Stimulated activated CD8-positive, alpha-beta memory T cell treated with anti-CD3 and anti-CD28 coated beads, Interleukin-15, amount 100 ng/mL, for 4 hours (primary cell): ENCODE results near the gene SCAF11.

ENCODE experiments used
- DNase-seq, 2 donors: peaks; one replicate each; pipeline ENCODE4 v3.0.0-alpha.2; 2020; ENCODE audit warnings: low read depth in 2 of 2

The SCAF11 gene

DNA sequence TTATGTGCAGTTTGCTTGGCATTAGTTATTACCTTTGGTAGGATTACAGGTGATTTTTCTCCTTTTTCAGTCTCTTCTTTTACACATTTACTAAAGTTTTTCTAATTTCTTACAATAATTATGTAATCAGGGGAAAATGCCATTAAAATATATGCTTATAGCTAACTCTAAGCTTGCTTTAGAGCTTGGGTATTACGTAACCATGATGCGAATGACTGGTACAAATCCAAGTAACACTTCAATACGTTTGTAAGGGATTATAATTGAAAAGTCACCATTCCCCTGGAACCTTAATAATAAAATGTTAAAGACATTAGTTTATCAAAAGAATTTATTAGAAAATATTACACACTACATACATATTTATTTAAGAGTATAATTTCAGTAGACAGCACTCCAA lies 71.6 kb downstream of the SCAF11 start:
- no peak for DNase-seq

DNA sequence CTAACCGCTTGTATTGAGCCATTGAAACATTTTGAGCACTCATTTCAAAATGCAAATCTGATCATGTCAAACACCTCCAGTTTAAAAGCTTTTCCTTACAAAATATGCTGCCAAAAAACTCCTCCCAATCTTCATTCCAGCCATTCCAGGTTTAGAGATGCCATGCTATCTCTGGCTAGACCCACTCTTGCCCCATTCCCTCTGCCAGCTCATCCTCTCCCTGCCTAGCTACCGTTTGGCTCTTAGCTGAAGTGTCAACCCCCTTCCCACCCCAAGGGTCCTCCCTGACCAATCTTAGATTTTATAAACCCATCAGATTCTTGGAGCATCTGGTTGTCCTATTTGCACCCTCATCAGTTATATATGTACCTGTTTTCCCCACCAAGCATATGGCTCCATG lies 75.0 kb downstream of the SCAF11 start:
- DNase-seq = no peak

DNA sequence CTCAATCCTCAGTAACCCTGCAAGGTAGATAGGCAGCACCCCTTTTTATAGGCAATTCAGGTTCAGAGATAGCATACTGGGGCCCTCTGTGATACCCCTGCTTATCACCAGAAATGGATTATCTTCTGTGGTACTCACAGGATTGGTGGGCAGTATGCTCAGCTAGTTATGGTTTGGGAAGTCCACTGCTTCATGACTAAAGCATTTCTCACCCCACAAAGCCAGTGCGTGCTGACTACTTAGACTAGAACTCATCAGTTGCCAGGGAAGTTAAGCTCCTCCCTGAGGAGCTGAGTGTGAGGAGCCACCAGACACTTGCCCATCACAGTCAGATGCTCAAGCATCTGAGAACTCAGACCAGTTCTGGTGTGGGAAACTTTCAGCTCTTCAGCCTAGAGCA lies 76.3 kb downstream of the SCAF11 start:
- DNase-seq = no peak

DNA sequence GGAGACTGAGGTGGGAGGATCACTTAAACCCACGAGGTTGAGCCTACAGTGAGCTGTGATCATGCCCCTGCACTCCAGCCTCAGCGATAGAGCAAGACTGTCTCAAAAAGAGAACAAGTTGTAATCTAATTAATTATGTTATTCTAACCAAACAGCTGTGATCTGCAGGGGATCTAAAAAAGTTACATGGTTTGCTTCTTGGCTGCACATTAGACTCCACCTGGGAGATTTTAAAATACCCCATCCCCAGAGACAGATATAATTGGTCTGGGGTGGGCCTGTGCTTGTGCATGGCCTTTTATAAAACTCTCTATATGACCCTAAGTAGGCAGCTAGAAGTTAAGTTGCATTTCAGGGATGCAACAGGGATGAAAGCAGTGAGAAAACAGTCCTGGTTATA lies 76.7 kb downstream of the SCAF11 start:
- DNase-seq = no peak

DNA sequence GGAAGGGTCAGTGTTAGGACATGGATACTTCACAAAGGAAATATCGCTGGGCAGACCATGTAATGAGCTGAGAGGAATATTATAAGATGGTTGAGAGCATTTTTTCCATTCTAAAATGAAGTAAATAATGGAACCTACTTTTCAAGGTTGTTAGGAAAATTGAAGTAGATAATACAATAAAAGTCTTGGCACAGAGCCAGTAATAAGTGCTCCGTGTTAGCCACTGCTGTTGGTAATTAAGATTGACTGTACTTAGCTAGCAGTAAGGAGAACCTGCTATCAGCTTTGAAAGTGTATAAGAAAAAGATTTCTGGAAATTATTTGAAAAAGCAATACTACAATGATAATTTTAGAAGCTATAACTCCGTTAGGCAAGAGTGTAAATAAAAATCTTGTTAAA lies 77.6 kb downstream of the SCAF11 start:
- DNase-seq = no peak

DNA sequence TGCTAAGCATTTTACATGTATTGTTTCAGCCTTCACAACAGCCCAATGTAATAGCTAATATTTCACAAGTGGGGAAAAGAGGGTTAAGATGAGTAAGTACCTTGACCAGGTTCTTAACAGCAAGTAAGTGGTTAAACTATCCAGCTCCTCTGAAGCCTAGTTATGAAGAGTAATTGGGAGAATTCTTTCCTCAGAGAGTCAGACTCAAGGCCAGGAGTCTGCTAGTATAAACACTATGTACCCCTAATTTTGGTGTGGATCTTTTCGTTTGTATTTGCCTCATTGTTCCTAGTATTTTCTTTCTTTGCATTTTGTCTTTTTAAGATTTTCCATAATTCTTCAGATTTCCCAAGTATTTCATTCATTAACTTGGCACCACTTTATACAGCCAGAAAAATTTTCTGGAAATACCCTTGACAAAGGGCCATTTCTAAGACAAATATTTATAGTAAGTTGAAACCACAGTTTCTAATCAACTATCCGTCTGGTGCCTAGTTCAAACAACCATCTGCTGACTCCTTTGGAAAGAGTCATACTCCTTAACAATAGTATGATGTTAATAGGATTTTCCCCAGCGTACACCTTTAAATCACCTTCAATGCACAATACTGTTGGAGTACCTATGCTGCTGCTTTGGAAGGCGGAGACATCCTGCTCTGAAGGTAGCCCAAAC lies 81.2 kb downstream of the SCAF11 start:
- no peak for DNase-seq

DNA sequence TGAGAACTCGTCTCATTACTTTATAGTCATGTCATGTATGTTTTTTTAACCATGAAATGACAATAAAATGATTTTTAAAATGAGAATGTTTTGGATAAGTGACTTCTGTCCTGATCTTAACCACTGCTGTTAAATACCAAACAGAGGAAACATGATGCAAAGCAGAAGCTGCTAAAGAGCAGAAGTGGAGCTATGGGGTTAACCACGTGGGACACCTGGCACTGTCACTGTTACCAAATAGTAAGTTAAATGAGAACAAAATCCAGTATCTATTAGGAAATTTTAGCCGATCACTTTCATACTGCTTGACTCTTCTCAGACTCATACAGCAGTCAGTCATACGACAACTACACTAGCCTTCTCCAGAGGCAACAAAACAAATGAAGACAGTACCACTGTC lies 82.4 kb downstream of the SCAF11 start:
- no peak for DNase-seq

DNA sequence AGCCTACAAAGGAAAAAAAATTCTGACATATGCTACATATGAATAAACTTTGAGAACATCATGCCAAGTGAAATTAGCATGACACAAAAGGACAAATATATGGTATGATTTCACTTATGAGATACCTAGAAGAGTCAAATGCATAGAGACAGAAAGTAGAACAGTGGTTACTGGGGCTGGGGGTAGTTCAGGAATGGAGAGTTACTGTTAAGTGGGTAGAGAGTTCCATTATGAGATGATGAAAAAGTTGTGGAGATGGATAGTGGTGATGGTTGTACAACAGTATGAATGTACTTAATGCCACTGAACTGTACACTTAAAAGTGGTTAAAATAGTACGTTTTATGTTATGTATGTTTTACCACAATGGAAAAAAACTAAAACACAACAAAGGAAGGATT lies 92.3 kb downstream of the SCAF11 start:
- DNase-seq = no peak

DNA sequence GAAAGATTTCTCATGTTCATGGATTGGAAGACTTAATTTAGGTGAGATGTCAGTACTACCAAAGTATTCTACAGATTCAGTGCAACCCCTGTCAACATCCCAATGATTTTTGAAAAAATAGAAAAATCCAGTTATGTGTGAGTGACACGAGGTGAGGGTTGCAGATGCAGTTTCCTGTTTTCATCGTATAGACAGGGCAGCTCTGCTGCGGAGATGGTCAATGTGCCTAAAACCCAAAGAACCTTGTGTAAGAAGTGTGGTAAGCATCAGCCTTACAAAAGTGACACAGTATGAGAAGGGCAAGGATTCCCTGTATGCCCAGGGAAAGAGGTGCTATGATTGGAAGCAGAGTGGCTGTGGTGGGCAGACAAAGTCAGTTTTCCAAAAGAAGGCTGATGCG lies 94.4 kb downstream of the SCAF11 start:
- no peak for DNase-seq

DNA sequence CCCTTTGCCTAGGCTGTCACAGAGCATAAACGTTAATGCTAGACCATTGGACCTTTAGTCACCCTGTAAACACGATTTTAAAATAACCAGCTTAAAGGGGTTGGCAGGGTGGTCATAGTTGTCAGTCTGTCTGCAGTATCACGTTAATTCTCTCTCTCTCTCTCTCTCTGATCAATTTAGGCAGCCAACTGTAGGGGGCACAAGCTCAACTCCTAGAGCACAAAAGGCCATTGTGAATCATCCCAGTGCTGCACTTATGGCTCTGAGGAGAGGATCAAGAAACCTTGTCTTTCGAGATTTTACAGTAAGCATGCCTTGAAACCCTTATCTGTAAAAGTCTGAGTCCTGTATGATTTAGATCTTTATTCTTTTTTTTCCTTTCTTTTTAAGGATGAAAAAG lies 97.1 kb downstream of the SCAF11 start:
- no peak for DNase-seq

DNA sequence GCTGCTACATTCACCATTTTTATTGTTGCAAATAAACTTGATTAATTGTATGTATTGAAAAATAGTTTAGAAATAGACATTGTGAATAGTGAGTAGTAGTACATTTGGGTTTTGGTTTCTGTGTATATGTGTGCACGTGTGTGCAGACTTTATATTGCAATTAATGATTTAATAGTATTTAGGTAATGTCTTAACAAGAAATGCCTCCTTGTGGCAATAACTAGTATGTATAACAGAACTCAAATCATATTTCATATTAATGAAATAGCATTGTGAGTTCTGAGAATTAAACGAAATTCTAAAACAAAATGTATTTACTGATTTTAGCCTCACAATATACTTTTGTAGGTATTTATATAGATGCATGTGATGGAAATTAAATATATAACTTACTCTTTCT lies 100.1 kb downstream of the SCAF11 start:
- DNase-seq = no peak

DNA sequence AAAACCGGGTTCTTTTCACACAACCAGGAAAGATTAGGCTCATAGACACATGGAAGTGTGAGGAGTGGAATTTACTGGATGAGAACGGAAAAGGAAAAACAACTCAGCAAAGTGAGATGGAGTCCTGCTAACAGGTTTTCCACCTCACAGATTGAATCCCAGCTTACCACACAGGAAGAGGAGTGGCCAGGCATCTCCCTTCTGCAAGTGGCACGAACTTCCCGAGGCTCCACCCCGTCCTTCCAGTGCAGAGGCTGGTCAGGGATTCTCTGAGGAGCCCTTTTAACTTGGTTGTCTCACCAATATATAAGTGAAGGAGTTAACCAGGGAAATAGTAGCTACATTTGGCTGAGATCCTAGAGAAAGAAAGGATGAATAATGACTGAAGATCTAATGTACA lies 102.8 kb downstream of the SCAF11 start:
- no peak for DNase-seq

DNA sequence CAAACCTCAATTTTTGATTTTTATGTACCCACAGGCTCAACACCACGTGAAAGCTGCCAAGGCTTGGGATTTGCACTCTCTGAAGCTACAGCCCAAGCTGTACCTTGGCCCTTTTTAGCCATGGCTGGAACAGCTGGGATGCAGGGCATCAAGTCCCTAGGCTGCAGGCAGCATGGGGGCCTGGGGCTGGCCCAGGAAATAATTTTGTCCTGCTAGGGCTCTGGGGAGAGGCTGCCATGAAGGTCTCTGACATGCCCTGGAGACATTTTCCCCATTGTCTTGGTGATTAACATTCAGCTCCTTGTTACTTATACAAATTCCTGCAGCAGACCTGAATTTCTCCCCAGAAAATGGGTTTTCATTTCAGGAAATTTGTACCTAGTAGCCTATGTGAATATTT lies 103.7 kb downstream of the SCAF11 start:
- no peak for DNase-seq

DNA sequence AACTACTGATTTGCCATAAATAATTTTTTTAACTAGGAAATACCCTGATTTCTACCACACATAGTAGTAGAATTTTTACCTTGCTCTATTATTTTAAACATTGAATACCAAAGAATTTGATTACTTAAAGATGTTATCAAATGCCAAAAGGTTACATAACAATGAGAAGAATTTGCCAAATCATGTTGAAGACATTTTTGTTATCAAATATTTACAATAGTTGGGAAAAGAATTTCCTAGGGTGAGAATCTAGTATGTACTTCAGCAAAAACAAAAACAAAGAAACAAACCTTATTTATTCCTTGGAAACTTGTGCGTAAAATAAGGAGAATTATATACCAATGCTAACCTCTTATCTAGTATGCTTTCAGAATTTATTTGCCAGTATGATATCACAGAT lies 107.2 kb downstream of the SCAF11 start:
- DNase-seq = no peak

DNA sequence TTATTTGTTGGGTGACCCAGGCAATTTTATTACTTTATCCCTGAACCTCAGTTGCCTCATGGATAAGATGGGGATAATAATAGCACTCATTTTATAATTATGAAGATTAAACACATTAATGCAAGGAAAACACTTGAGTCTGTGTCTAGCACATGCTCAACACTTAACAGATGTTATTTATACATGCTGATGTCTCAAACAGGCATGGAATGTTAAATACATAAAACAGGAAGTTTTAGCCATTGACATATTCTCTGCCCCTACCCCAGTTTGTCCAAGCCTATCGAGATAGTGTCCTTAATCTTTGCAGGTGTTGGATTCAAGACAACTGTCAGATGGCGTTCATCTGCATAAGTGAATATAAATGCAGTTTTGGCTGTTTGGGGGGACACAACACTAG lies 109.8 kb downstream of the SCAF11 start:
- no peak for DNase-seq

DNA sequence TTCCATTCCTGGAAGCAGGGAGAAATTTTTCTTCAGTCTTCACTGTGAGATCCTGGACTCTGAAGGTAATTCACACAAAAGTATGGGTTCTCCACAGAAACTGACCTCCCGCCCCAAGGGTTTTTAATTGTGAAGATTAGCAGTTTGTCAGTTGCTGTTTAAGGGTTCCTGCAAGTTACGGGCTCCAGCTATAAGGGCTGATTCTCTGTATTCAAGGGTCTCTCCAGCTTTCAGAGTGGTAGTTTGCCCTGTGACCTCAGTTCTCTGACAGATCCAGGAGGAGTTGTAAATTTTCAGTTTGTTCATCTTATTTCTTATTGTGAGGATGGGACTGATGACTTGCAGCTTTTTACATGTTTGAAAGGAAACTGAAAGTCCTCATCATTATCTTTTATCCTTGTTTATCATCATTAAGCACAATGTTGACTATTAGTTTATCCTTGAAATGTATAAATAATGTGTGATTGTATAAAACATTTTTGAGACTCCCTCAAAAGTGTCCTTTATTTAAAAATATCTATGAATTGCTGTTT lies 110.9 kb downstream of the SCAF11 start:
- no peak for DNase-seq

DNA sequence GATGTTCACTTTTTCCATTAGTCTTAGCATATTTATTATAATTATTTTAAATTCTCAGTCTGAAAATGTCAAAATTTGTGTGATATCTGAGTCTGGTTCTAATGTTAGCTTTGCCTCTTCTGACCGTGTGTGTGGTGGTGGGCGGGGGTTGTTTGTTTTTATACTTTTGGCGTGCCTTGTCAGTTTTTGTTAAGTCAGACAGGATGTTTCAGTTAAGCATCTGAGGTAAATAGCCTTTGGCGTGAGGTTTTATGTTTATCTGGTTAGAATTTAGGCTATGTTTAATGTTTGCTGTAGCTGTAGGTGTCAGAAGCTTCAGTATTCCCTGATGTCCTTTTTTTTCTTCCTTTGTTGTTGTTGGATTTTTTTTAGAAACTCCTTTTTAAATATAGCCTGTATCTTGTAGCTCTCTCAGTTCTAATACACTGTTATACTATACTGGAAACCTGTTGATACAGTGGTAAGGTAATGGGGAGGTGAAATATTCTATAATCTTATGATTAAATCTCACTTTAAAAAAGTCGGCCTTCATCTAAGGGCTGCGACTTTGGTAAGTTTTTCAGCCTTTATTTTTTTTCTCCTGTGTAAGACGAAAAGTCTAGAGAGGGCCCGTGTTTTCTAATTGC lies 111.6 kb downstream of the SCAF11 start:
- no peak for DNase-seq

DNA sequence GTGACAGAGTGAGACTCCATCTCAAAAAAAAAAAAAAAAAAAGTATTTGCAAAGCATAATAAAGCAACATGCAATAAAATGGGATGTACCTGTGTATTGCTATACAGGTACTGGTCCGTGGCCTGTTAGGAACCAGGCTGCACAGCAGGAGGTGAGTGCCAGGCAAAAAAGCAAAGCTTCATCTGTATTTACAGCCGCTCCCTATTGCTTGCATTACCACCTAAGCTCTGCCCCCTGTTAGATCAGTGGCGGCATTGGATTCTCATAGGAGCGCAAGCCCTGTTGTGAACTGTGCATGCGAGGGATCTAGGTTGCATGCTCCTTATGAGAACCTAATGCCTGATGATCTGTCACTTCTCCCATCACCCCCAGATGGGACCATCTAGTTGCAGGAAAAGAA lies 113.3 kb downstream of the SCAF11 start:
- no peak for DNase-seq

DNA sequence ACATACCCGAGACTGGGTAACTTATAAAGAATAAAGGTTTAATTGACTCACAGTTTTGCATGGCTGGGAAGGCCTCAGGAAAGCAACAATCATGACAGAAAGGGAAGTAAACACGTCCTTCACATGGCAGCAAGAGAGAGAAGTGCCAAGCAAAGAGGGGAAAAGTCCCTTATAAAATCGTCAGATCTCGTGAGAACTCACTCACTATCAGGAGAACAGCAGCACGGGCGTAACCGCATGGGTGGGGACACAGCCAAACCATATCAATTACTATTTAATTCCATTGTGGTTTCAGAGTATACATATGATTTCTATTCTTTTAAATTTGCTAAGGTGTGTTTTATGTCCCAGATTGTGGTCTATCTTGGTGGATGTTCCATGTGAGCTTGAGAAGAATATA lies 117.9 kb downstream of the SCAF11 start:
- DNase-seq = no peak
